T-cell (primary cell): ENCODE measurements around the gene MPV17. TPM values are rescaled to one million over a fixed set of nuclear protein-coding genes. Genes with fewer than 3 reads are reported as not detected.
"Not testable (repeated sequence)": the region's sequence is repeated elsewhere in the genome, so short reads cannot be mapped to it uniquely, and the experiment has no call there.

Experiments
- ATAC-seq, 4 experiments: fragments of 200-7000 bp in 3 of 4; fragments of 150-1000 bp in 1 of 4; cut with Tn5 transposase; replicated peaks in 1 of 4; 1 replicate in 3 of 4; 2 replicates in 1 of 4; pipeline ENCODE4 v1.10.0; 2021; ENCODE audit warnings: moderate library complexity in 3 of 4, mild to moderate bottlenecking in 2 of 4, moderate number of reproducible peaks in 1 of 4
- CTCF ChIA-PET, 2 donors: fragments of 300-600 bp; sonication (Branson Sonifier 250); formaldehyde crosslinking; loops; one replicate each; lab custom pipeline; 2022; ENCODE audit warnings: antibody characterized with exemption in 2 of 2; lab: Charles Lee
- POLR2A ChIA-PET, 2 donors: fragments of 300-600 bp; sonication (Branson Sonifier 250); formaldehyde crosslinking; loops; one replicate each; lab custom pipeline; 2022; ENCODE audit warnings: antibody characterized with exemption in 2 of 2; lab: Charles Lee
- DNase-seq, 35 experiments: peaks; one replicate each; pipeline versions ENCODE4 v3.0.0 to v3.0.0-alpha.2; 2013 to 2023
- H3K27ac ChIP-seq: one replicate; pipeline ENCODE4 v1.5.1; 2013; ENCODE audit warnings: low read length
- H3K27me3 ChIP-seq, 2 experiments: replicated peaks in 1 of 2; 1 replicate in 1 of 2; 2 replicates in 1 of 2; pipeline versions ENCODE4 v1.6.1 to v1.7.0; 2013; ENCODE audit warnings: low read length in 1 of 2, mixed read lengths in 1 of 2; ENCODE audit not compliant: control insufficient read depth in 2 of 2, insufficient read depth in 2 of 2; ENCODE audit errors: extremely low read depth in 1 of 2
- H3K36me3 ChIP-seq, 2 donors: 1 replicate in 1 of 2; 2 replicates in 1 of 2; pipeline versions ENCODE4 v1.6.1 to v1.7.0; 2013; ENCODE audit warnings: low read length in 1 of 2; ENCODE audit not compliant: control insufficient read depth in 2 of 2, insufficient read depth in 1 of 2; ENCODE audit errors: extremely low read depth in 1 of 2
- H3K4me1 ChIP-seq, 2 experiments: 1 replicate in 1 of 2; 2 replicates in 1 of 2; pipeline versions ENCODE4 v1.6.1 to v1.7.0; 2013; ENCODE audit warnings: low read length in 2 of 2, mixed read lengths in 1 of 2; ENCODE audit not compliant: insufficient read depth in 2 of 2, control insufficient read depth in 1 of 2; ENCODE audit errors: extremely low read depth in 1 of 2
- H3K4me3 ChIP-seq, 2 donors: 1 replicate in 1 of 2; 2 replicates in 1 of 2; pipeline versions ENCODE4 v1.5.1 to v1.7.0; 2013; ENCODE audit warnings: mild to moderate bottlenecking in 2 of 2, low read length in 1 of 2, moderate library complexity in 1 of 2; ENCODE audit not compliant: control insufficient read depth in 1 of 2; ENCODE audit errors: extremely low read depth in 1 of 2
- H3K9me3 ChIP-seq: 2 replicates; pipeline ENCODE4 v1.7.0; 2013
- H3K27ac Mint-ChIP-seq, 2 donors: one replicate each; pipeline ENCODE4 v1.8.0; 2020 to 2021; ENCODE audit warnings: mild to moderate bottlenecking in 2 of 2, mixed read lengths in 2 of 2
- H3K27me3 Mint-ChIP-seq, 2 donors: one replicate each; pipeline ENCODE4 v1.8.0; 2021 to 2022; ENCODE audit warnings: mixed read lengths in 2 of 2
- H3K36me3 Mint-ChIP-seq: one replicate; pipeline ENCODE4 v1.8.0; 2021; ENCODE audit warnings: mixed read lengths
- H3K4me1 Mint-ChIP-seq, 3 donors: one replicate each; pipeline ENCODE4 v1.8.0; 2020 to 2022; ENCODE audit warnings: mixed read lengths in 3 of 3, mild to moderate bottlenecking in 1 of 3
- H3K4me3 Mint-ChIP-seq, 3 donors: one replicate each; pipeline ENCODE4 v1.8.0; 2020 to 2022; ENCODE audit warnings: mild to moderate bottlenecking in 3 of 3, mixed read lengths in 3 of 3, moderate library complexity in 3 of 3
- H3K9me3 Mint-ChIP-seq, 3 donors: one replicate each; pipeline ENCODE4 v1.8.0; 2020 to 2022; ENCODE audit warnings: mixed read lengths in 3 of 3
- WGBS: methylation state at CpG from one replicate; pipeline ENCODE4 v1.1.5; 2013; ENCODE audit warnings: missing lambda C conversion rate; ENCODE audit not compliant: insufficient coverage; 5-methylcytosine and 5-hydroxymethylcytosine counted together
- total RNA-seq, 35 experiments: library from RNA in 6 of 35; stranded (reverse) in 6 of 35; fragments of 120-200 nt in 1 of 35; gene quantifications; one replicate each; pipeline versions ENCODE4 v1.2.1 to v1.2.4 and lab custom pipeline; 2013 to 2026

The MPV17 gene
- total RNA-seq, 5 donors from 2014 or later (not counting 1 experiment from before 2014, with no cell fraction given), result 64.5 to 99.1 (median 93.6) TPM

DNA sequence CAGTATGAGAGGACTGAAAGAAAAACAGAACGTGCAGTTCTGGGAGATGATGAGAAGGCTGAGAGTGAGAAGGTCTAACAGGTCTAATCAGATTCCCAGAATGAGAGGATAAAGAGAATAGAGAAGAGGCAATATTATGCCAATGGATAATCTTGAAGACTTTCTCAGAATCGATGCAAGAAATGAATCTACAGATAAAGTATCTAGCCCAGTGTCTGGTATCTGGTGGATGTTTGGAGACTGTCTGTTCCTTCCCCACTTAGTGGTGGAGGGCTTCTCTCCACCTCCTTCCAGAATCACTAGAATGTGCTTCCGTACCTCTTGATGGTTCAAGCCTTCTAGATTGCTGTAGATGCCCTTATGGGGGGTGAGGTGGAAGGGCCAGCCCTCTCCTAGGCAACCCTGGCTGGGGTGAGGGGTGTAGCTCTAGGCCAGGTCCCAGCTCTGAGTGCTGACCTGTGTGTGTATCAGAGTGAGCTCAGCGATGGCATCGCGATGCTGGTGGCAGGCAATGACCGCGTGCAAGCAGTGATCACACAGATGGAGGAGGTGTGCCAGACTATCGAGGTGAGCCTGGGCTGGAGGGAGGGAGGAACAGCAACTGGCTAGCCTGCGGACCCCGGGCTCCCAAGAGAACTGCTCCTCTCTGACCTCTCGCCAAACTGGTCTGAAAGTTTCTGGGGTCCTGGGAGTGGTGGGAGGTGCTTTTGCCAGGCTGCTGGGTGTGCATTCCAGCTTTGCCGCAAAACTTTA lies 18.2 kb downstream of the MPV17 start:
- POLR2A ChIA-PET, result no interaction called here
- peaks cover 0 to under 1% of the 10 kb centered on the region in 2 donors for H3K36me3 ChIP-seq
- peaks cover 5% of the 10 kb centered on the region for H3K36me3 Mint-ChIP-seq
- H3K4me1 ChIP-seq, result peaks cover 0 to 22% of the 10 kb centered on the region in 2 experiments
- no peak overlapping the region for H3K27ac ChIP-seq
- peaks cover 14 to 25% of the 10 kb centered on the region in 2 donors for H3K27me3 Mint-ChIP-seq
- no peak for DNase-seq
- H3K9me3 ChIP-seq, result no peaks in the 10 kb centered on the region
- H3K27me3 ChIP-seq, result peaks cover 2 to 39% of the 10 kb centered on the region in 2 experiments
- H3K27ac Mint-ChIP-seq, result no peak overlapping the region
- 92% methylated on average over 9 of the region's 13 CpGs for WGBS
- no peak overlapping the region for H3K4me3 Mint-ChIP-seq
- CTCF ChIA-PET, result interaction anchor here in 1 of 2 donors (0.6 to 1.1 kb wide), 3 partner anchors 189 to 341 kb away, joined by 3 read pairs; no protein-coding TSS in a partner anchor
- ATAC-seq, result no peak
- H3K4me1 Mint-ChIP-seq, result peaks cover 6 to 15% (median 7%) of the 10 kb centered on the region in 3 donors
- H3K4me3 ChIP-seq, result no peak overlapping the region
- no peaks in the 10 kb centered on the region for H3K9me3 Mint-ChIP-seq

DNA sequence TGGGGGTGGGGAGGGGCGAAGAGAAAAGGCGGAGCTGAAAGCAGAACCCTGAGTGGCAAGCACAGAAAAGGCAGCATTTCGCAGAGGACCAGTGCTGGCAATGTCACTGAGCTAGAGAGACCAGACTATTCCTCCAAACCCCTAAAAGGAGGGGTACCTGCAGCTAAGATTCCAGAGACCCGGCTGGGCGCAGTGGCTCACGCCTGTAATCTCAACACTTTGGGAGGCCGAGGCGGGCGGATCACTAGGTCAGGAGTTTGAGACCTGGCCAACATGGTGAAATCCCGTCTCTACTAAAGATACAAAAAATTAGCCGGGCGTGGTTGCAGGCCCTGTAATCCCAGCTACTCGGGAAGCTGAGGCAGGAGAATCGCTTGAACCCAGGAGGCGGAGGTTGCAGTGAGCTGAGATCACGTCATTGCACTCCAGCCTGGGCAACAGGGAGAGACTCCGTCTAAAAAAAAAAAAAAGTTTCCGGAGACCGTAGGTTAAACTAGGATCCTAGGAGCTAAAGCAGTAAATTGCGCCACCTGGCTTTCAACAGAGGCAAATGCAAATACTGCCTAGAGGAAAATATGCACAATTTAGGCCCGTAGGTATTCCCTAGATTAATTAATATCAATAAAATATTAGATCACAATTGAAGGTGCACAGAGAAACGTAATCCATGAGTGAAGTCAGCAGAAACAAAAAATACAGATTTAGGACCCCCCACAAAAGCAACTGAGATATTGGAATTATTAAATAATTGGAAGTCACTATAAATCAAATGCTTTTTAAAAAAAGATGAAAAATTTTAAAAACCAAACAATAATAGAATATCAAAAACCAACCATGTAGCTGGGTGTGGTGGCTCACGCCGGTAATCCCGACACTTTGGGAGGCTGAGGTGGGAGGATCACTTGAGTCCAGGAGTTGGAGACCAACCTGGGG lies 19.5 kb downstream of the MPV17 start:
- peak overlapping the region; percentile 33 to 46 for H3K4me3 ChIP-seq

DNA sequence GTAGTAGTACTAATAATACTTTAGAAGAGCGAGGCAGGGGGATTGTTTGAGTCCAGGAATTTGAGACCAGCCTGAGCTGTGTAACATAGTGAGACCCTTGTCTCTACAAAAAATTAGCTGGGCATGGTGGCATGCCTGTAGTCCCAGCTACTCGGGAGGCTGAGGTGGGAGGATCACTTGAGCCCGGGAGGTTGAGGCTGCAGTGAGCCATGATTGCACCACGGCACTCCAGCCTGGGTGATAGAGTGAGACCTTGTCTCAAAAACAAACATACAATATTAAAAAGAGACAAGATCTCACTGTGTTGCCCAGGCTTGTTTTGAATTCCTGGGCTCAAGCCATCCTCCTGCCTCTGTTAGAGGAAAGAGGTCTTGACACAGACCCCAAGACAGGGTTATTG lies 22.3 kb downstream of the MPV17 start:
- not testable (repeated sequence) for H3K27ac Mint-ChIP-seq, H3K4me1 Mint-ChIP-seq

More for the DNA sequence above, 19.5 kb downstream of the MPV17 start:
- H3K36me3 ChIP-seq, result no peaks in the 10 kb centered on the region
- no peaks in the 10 kb centered on the region for H3K9me3 Mint-ChIP-seq
- ChIA-PET CTCF (interaction anchor here (0.6 to 2.1 kb wide), 29 partner anchors 8 to 1388 kb away, joined by 3 to 12 read pairs (median 3); partner anchors contain the start of genes ABHD1 (in 1 of the 2) and GTF3C2 (in 1 of the 2)), POLR2A (interaction anchor here (0.6 to 0.7 kb wide), 5 partner anchors 68 to 624 kb away, joined by 3 to 5 read pairs (median 3); no protein-coding TSS in a partner anchor)
- peaks cover 6 to 13% (median 6%) of the 10 kb centered on the region in 3 donors for H3K4me1 Mint-ChIP-seq
- peaks cover 2 to 42% of the 10 kb centered on the region in 2 experiments for H3K27me3 ChIP-seq
- peak; percentile 56 to 76 (median 60) for ATAC-seq
- peak in 25 of 35 experiments; percentile 13 to 73 (median 28) for DNase-seq
- H3K27me3 Mint-ChIP-seq, result peaks cover 18 to 35% of the 10 kb centered on the region in 2 donors
- H3K9me3 ChIP-seq, result no peaks in the 10 kb centered on the region
- H3K4me3 Mint-ChIP-seq, result peak overlapping the region; percentile 64 to 72 (median 68)
- H3K27ac Mint-ChIP-seq, result peak overlapping the region in 1 of 2 donors; percentile 71
- WGBS, result 38% methylated on average over 16 of the region's 25 CpGs
- no peaks in the 10 kb centered on the region for H3K36me3 Mint-ChIP-seq
- peaks cover 0 to 22% of the 10 kb centered on the region in 2 experiments for H3K4me1 ChIP-seq
- H3K27ac ChIP-seq, result no peak overlapping the region

DNA sequence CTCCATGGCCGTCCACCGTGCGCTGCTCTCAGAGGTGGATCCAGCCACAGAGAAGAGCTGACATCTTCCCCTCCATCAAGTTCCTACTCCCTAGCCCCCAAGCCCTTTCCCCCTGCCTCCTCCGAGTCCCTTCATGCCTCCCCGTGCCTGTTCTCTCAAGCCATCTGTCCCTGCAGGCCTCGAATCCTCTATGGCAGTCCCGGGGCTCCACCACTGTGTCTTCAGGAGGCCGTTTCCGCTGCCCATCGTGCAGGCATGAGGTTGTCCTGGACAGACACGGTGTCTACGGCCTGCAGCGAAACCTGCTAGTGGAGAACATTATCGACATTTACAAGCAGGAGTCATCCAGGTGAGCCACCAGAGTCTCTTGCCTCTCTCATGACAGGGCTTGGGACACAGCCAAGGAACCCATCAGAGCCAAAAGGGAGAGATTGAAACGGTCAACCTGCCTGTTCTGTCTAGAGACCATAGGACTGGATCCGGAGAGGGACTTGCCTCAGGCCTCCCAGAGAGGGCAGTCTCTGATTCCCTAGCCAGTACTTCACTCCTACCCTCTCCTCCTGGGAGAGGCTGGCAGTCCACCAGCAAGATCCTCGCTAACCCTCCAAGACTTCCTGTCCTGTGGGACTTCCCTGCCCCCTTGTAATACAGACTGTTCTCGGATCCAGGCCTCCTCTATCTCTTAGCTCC lies 24.4 kb downstream of the MPV17 start:
- Histone ChIP-seq H3K9me3 (no peaks in the 10 kb centered on the region), H3K27me3 (peaks cover 0 to 18% of the 10 kb centered on the region in 2 experiments), H3K36me3 (no peaks in the 10 kb centered on the region), H3K4me1 (peaks cover 0 to 6% of the 10 kb centered on the region in 2 experiments), H3K27ac (no peak overlapping the region), H3K4me3 (no peak overlapping the region)
- ChIA-PET POLR2A (no interaction called here), CTCF (interaction anchor here in 1 of 2 donors (0.7 kb wide), 1 partner anchor 300 kb away, joined by 6 read pairs; no protein-coding TSS in a partner anchor)
- Mint-ChIP-seq H3K27me3 (peaks cover 11 to 14% of the 10 kb centered on the region in 2 donors), H3K36me3 (no peaks in the 10 kb centered on the region), H3K9me3 (no peaks in the 10 kb centered on the region), H3K4me3 (no peak overlapping the region), H3K27ac (no peak overlapping the region), H3K4me1 (peaks cover 3 to 6% (median 4%) of the 10 kb centered on the region in 3 donors)
- no peak for DNase-seq
- no peak for ATAC-seq
- WGBS, result 84% methylated on average over 14 of the region's 18 CpGs

More for the DNA sequence above, 22.3 kb downstream of the MPV17 start:
- no CpG with 5 or more reads among the region's 4 CpGs for WGBS
- H3K36me3 ChIP-seq, H3K9me3 ChIP-seq, H3K4me3 Mint-ChIP-seq, CTCF ChIA-PET, H3K4me3 ChIP-seq, H3K27ac ChIP-seq, H3K9me3 Mint-ChIP-seq, DNase-seq, H3K36me3 Mint-ChIP-seq, H3K4me1 ChIP-seq, ATAC-seq: not testable (repeated sequence)
- POLR2A ChIA-PET, result interaction anchor here in 1 of 2 donors (0.5 to 0.6 kb wide), 2 partner anchors 31 to 269 kb away, joined by 3 to 7 read pairs; no protein-coding TSS in a partner anchor
- H3K27me3 Mint-ChIP-seq, result peaks cover 22 to 26% of the 10 kb centered on the region in 2 donors
- peaks cover 0 to 24% of the 10 kb centered on the region in 2 experiments for H3K27me3 ChIP-seq

DNA sequence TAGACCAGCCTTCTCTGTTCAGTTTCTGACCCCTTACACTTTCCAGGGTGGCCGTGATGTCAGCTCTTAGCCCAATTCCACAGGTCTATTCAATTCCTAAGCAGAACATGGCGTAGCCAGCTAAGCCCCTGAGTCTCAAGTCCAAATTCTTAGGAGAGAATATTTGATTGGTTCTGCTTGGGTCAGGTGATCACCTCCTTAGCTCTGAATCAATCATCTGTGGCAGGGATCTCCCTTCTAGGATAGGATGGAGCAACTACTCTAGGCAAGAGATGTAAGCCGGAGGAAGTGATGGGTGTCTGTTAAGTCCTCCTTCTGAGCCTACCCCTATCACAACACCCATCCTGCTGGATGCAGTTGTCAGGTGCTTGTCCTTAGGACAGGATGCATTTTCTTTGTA lies 25.7 kb downstream of the MPV17 start:
- POLR2A ChIA-PET, result no interaction called here
- Mint-ChIP-seq H3K4me3 (no peak overlapping the region), H3K36me3 (no peaks in the 10 kb centered on the region), H3K27ac (no peak overlapping the region), H3K9me3 (no peaks in the 10 kb centered on the region), H3K4me1 (no peaks in the 10 kb centered on the region), H3K27me3 (peaks cover 11 to 18% of the 10 kb centered on the region in 2 donors)
- ATAC-seq, result no peak
- Histone ChIP-seq H3K27me3 (peaks cover 0 to 19% of the 10 kb centered on the region in 2 experiments), H3K27ac (no peak overlapping the region), H3K9me3 (no peaks in the 10 kb centered on the region), H3K36me3 (no peaks in the 10 kb centered on the region), H3K4me1 (no peaks in the 10 kb centered on the region), H3K4me3 (no peak overlapping the region)
- no peak for DNase-seq
- no CpG with 5 or more reads among the region's 3 CpGs for WGBS
- CTCF ChIA-PET, result no interaction called here
